Transverse colon (tissue), 4 donors: ENCODE results near the gene SPEM2. TPM values are rescaled to one million over a fixed set of nuclear protein-coding genes. Genes with fewer than 3 reads are reported as not detected.

Source experiments
- DNase-seq: peaks from one replicate; pipeline ENCODE4 v3.0.0-alpha.2; 2019
- H3K27ac ChIP-seq, 4 donors: fragments of 200-600 bp; sonication (generic); 2 replicates each; pipeline ENCODE4 v1.5.1; 2016 to 2018; ENCODE audit warnings: inconsistent platforms in 4 of 4
- H3K27me3 ChIP-seq: fragments of 200-600 bp; sonication (generic); 2 replicates; pipeline ENCODE4 v1.5.1; 2017; ENCODE audit warnings: inconsistent platforms
- H3K36me3 ChIP-seq, 4 donors: fragments of 200-600 bp; sonication (generic); 2 replicates each; pipeline ENCODE4 v1.5.1; 2017 to 2019; ENCODE audit warnings: inconsistent platforms in 4 of 4
- H3K4me1 ChIP-seq, 4 donors: fragments of 200-600 bp; sonication (generic); 2 replicates each; pipeline ENCODE4 v1.5.1; 2017 to 2020; ENCODE audit warnings: inconsistent platforms in 4 of 4
- H3K4me3 ChIP-seq, 4 donors: fragments of 200-600 bp; sonication (generic); 1 replicate in 1 of 4; 2 replicates in 3 of 4; pipeline versions ENCODE4 v1.5.1 to v1.6.1; 2017 to 2019; ENCODE audit warnings: inconsistent platforms in 4 of 4
- H3K9me3 ChIP-seq, 2 donors: fragments of 200-600 bp; sonication (generic); 2 replicates each; pipeline ENCODE4 v1.5.1; 2017 to 2019; ENCODE audit warnings: inconsistent platforms in 2 of 2
- EP300 ChIP-seq: sonication (generic); formaldehyde crosslinking; IDR thresholded peaks from one replicate; pipeline ENCODE4 v1.6.1; 2017; ENCODE audit warnings: antibody characterized with exemption, low read depth
- POLR2A ChIP-seq: fragments of 450-650 bp; IDR thresholded peaks from one replicate; pipeline ENCODE4 v1.6.1; 2016; ENCODE audit warnings: antibody characterized with exemption, mild to moderate bottlenecking, moderate library complexity
- POLR2AphosphoS5 ChIP-seq, 3 donors: sonication (generic); formaldehyde crosslinking; IDR thresholded peaks; one replicate each; pipeline ENCODE4 v1.6.1; 2016; ENCODE audit warnings: antibody characterized with exemption in 3 of 3
- WGBS, 2 donors: methylation state at CpG; one replicate each; pipeline ENCODE4 v1.1.5; 2018; ENCODE audit warnings: low coverage in 1 of 2; 5-methylcytosine and 5-hydroxymethylcytosine counted together
- in situ Hi-C, 4 donors: fragments of 200-750 bp; cut with MboI; loops; one replicate each; pipeline versions ENCODE4 v1.15.0 to v1.15.1; 2017; ENCODE audit warnings: low sequenced_read_pairs in 3 of 4, low pct_ligation_motif_present in 1 of 4, low pct_unique_long_range_greater_than_20kb in 1 of 4
- intact Hi-C: fragments of 100-400 bp; cut with DNase I; formaldehyde crosslinking; loops from one replicate; pipeline ENCODE4 v1.15.1; 2023; ENCODE audit warnings: low total_unique reads
- total RNA-seq, 4 donors: library from RNA; depleted of rRNA; stranded (reverse); fragments of >200 nt; gene quantifications; one replicate each; pipeline ENCODE4 v1.1.0, GENCODE V29; 2016
- TF ChIP-seq, protein P1 (sequence below), 5 experiments: fragments of 200-600 bp in 3 of 5; fragments of 450-650 bp in 2 of 5; sonication (generic) in 3 of 5; IDR thresholded peaks; 1 replicate in 2 of 5; 2 replicates in 3 of 5; pipeline ENCODE4 v1.5.1; 2016 to 2017; ENCODE audit warnings: antibody characterized with exemption in 5 of 5, inconsistent platforms in 3 of 5, mild to moderate bottlenecking in 2 of 5, moderate library complexity in 1 of 5

The SPEM2 gene
- total RNA-seq, 4 donors from 2014 or later = not detected

DNA sequence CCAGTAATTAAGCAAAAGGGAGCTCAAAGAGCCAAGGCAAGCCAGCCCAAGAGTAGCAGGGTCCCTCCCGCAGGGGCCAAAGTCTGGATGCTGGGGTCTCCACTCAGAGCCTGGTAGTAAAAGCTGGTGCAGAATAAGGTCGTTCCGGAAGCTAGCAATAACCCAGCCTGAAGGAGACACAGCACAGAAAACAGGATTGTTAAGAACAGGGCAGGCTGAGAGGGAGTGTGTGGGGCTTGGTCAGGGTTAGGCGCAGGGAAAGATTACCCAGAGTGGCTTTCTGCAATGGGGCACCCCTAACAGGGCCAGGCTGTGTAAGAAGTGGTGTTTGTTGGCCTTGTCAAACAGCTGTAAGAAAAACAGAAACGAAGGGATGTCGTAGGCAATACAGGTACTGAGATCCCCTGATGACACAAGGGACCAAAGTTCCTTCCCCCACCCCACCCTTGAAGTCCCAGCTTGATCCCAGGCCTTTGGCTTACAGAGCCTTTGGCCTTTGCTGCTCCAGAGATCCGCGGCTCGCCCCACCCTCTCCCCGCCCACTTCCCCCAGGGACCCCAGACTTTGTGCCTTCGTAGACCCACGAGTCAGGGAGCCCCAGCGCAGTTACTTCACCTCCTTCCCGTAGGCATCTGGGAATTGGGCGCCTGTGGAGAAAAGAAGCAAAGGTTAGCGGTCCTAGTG is 22.2 kb upstream of the SPEM2 start:
- in situ Hi-C loops (no loop called here), intact Hi-C loops (no loop called here)
- Histone ChIP-seq H3K27ac (peak overlapping the region; percentile 86 to 98 (median 94)), H3K27me3 (peaks cover 17% of the 10 kb centered on the region), H3K36me3 (no peaks in the 10 kb centered on the region), H3K4me1 (peaks cover 13 to 32% (median 22%) of the 10 kb centered on the region in 4 donors), H3K4me3 (peak overlapping the region; percentile 50 to 73 (median 58)), H3K9me3 (no peaks in the 10 kb centered on the region)
- peak; percentile 75 for DNase-seq
- 7 to 8% methylated on average over 2 to 14 of the region's 16 CpGs for WGBS, 2 donors
- peak; percentile 3 for TF ChIP-seq POLR2A
- TF ChIP-seq POLR2AphosphoS5 (IDR thresholded peaks at IDR 0.05) = peak in 2 of 3 donors; percentile 41 to 44
- TF ChIP-seq, protein P1, sequence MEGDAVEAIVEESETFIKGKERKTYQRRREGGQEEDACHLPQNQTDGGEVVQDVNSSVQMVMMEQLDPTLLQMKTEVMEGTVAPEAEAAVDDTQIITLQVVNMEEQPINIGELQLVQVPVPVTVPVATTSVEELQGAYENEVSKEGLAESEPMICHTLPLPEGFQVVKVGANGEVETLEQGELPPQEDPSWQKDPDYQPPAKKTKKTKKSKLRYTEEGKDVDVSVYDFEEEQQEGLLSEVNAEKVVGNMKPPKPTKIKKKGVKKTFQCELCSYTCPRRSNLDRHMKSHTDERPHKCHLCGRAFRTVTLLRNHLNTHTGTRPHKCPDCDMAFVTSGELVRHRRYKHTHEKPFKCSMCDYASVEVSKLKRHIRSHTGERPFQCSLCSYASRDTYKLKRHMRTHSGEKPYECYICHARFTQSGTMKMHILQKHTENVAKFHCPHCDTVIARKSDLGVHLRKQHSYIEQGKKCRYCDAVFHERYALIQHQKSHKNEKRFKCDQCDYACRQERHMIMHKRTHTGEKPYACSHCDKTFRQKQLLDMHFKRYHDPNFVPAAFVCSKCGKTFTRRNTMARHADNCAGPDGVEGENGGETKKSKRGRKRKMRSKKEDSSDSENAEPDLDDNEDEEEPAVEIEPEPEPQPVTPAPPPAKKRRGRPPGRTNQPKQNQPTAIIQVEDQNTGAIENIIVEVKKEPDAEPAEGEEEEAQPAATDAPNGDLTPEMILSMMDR (IDR thresholded peaks at IDR 0.05) = no peak
- no peak for TF ChIP-seq EP300

DNA sequence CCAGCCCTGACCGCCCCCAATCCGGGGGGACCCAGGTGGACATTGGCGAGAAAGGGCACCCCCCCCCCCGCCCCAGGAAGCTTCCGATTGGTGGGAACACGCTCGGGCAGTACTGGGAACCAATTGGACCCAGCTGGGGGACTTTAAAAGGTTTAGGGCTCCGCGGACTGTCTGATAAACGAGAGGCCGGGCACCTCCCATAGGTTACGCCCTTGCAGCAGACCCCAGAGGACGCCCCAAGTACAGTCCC is 21.8 kb upstream of the SPEM2 start:
- peaks cover 13 to 32% (median 22%) of the 10 kb centered on the region in 4 donors for H3K4me1 ChIP-seq
- no peak for DNase-seq
- H3K36me3 ChIP-seq = no peaks in the 10 kb centered on the region
- intact Hi-C loops = no loop called here
- peak overlapping the region; percentile 86 to 98 (median 94) for H3K27ac ChIP-seq
- TF ChIP-seq, protein P1 (IDR thresholded peaks at IDR 0.05) = peak in 1 of 5 experiments; percentile 14
- no peak for TF ChIP-seq EP300
- no peaks in the 10 kb centered on the region for H3K9me3 ChIP-seq
- in situ Hi-C loops = no loop called here
- 0% methylated on average over 11 of the region's 13 CpGs; no CpG with 5 or more reads in 1 of the 2 donors for WGBS, 2 donors
- H3K27me3 ChIP-seq = peaks cover 17% of the 10 kb centered on the region
- H3K4me3 ChIP-seq = peak overlapping the region; percentile 50 to 73 (median 58)

DNA sequence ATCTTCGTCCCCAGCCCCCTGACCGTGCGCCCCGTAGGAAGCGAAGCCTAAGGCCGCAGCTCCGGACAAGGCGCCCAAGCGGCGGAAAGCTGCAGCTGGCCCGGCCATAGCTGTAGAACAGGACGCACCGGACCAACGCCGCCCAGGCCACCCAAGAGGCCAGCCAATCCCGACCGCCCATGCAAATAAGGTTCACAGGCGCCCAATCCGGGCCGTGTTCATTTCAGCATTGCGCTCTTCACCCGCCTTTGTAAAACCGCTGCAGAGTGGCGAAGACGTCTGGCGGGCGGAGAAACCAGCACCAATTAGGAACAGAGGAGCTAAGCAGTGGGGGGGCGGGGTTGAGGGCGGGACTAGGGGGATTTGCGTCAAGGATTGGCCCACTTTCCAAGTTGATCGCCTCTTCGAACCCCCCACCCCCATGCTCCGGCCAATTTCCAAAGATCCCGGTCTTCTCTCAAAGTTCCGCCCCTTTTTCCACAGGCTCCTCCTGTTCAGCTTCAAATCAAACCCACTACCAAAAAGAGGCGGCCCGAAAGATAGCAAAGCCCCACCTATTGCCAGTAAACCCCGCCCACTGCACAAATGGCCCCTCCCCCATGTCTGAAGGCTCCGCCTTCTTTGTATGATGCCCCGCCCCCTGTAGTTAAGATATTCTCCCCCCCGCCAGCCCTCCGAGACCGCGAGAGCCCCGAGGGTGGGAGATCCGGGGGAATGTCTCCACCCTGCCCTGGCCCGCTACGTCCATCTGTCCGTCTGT is 21.3 kb upstream of the SPEM2 start, which contains the start of gene TMEM256:
Gene TMEM256, minus strand, starts transcription at position 121 of the 760 bp plus-strand sequence. Its CDS starts 13 bp downstream, at position 108.
- no peaks in the 10 kb centered on the region for H3K36me3 ChIP-seq
- intact Hi-C loops = no loop called here

More for the DNA sequence above, 21.3 kb upstream of the SPEM2 start, which contains the start of gene TMEM256:
- peak; percentile 99 for DNase-seq
- Histone ChIP-seq H3K4me1 (peaks cover 13 to 32% (median 22%) of the 10 kb centered on the region in 4 donors), H3K9me3 (no peaks in the 10 kb centered on the region), H3K4me3 (peak within 1 kb of the TSS; percentile 50 to 84 (median 66)), H3K27ac (peak within 1 kb of the TSS; percentile 86 to 98 (median 94)), H3K27me3 (peaks cover 17% of the 10 kb centered on the region)
- in situ Hi-C loops = no loop called here
- TF ChIP-seq POLR2AphosphoS5 (IDR thresholded peaks at IDR 0.05) (peak; percentile 99), POLR2A (peak; percentile 98), EP300 (no peak)
- TF ChIP-seq, protein P1 (IDR thresholded peaks at IDR 0.05) = peak in 1 of 5 experiments; percentile 41
- WGBS, 2 donors = 1% methylated on average over 38 of the region's 49 CpGs; no CpG with 5 or more reads in 1 of the 2 donors
